Measurements from ENCODE around the gene MAGI2.
A peak's percentile ranks its signal among the peaks of the same experiment; 100 is the strongest.

MAGI2 gene

DNA sequence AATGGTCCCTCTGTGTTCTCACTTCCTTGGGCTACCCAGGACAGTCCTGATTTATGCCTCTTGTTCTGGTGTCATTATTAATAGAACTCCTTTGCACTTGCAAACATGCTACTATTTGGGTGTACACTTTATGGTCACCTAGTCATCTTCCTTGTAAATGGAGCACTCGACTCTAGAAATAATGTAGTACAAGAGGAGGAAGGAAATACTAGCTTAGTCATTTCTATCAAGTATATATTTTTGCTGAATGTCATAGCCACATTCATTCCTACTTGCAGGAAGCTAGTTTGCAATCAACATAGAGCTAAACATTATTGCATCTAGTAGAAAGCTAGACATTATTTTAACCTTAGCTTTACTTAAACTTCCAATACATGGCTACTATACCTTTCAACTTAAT lies 335.3 kb downstream of the MAGI2 start:
- TF ChIP-seq, protein P1, sequence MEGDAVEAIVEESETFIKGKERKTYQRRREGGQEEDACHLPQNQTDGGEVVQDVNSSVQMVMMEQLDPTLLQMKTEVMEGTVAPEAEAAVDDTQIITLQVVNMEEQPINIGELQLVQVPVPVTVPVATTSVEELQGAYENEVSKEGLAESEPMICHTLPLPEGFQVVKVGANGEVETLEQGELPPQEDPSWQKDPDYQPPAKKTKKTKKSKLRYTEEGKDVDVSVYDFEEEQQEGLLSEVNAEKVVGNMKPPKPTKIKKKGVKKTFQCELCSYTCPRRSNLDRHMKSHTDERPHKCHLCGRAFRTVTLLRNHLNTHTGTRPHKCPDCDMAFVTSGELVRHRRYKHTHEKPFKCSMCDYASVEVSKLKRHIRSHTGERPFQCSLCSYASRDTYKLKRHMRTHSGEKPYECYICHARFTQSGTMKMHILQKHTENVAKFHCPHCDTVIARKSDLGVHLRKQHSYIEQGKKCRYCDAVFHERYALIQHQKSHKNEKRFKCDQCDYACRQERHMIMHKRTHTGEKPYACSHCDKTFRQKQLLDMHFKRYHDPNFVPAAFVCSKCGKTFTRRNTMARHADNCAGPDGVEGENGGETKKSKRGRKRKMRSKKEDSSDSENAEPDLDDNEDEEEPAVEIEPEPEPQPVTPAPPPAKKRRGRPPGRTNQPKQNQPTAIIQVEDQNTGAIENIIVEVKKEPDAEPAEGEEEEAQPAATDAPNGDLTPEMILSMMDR (IDR thresholded peaks at IDR 0.05; ENCODE audit: insufficient read depth, low read length, missing control alignments), result no peak
- H3K4me3 ChIP-seq (ENCODE audit: low read depth, low read length), result no peak overlapping the region
- ChIA-PET CTCF (no interaction called here), POLR2A (no interaction called here)
- DNase-seq (ENCODE audit: low read depth, low spot score), result no peak

GRCh38 chr7:79096361-79096805 lies 357.1 kb downstream of the MAGI2 start:
- peak; percentile 10 for DNase-seq (ENCODE audit: low read depth, low spot score)
- POLR2A ChIA-PET, result no interaction called here

GRCh38 chr7:79093421-79093820 lies 360.0 kb downstream of the MAGI2 start:
- DNase-seq (ENCODE audit: low read depth, low spot score), result no peak
- CTCF ChIA-PET, result no interaction called here
- H3K4me3 ChIP-seq (ENCODE audit: low read depth, low read length), result no peak overlapping the region
- POLR2A ChIA-PET, result no interaction called here
- TF ChIP-seq, protein P1 (IDR thresholded peaks at IDR 0.05; ENCODE audit: insufficient read depth, low read length, missing control alignments), result no peak

More at GRCh38 chr7:79096361-79096805, 357.1 kb downstream of the MAGI2 start:
- CTCF ChIA-PET, result no interaction called here
- TF ChIP-seq, protein P1 (IDR thresholded peaks at IDR 0.05; ENCODE audit: insufficient read depth, low read length, missing control alignments), result no peak
- H3K4me3 ChIP-seq (ENCODE audit: low read depth, low read length), result no peak overlapping the region

DNA sequence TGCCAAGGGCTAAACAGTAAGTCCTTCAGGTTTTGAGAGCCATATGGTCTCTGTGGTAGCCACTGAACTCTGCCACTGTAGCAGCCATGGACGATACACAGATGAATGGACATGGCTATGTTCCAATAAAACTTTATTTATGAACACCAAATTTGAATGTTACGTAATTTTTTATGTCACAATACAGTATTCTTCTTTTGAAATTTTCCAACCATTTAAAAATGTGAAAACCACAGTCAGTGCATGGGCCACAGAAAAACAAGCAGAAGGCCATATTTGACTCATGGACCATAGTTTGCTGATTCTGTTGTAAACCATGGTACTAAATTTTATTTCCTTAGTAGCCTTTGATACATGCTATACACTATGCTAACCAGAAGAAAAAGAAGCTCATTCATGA lies 361.8 kb downstream of the MAGI2 start:
- no peak overlapping the region for H3K4me3 ChIP-seq (ENCODE audit: low read depth, low read length)
- TF ChIP-seq, protein P1 (IDR thresholded peaks at IDR 0.05; ENCODE audit: insufficient read depth, low read length, missing control alignments), result no peak
- ChIA-PET POLR2A (no interaction called here), CTCF (no interaction called here)
- peak; percentile 40 for DNase-seq (ENCODE audit: low read depth, low spot score)

- CTCF ChIA-PET, result interaction anchor here (0.6 kb wide), 1 partner anchor 45 kb away, joined by 3 read pairs; no protein-coding TSS in a partner anchor
- no peak for DNase-seq (ENCODE audit: low read depth, low spot score)
- no peak overlapping the region for H3K4me3 ChIP-seq (ENCODE audit: low read depth, low read length)
- TF ChIP-seq, protein P1 (IDR thresholded peaks at IDR 0.05; ENCODE audit: insufficient read depth, low read length, missing control alignments), result no peak
- POLR2A ChIA-PET, result no interaction called here
Measured at GRCh38 chr7:79091011-79091410, 362.5 kb downstream of the MAGI2 start.

DNA sequence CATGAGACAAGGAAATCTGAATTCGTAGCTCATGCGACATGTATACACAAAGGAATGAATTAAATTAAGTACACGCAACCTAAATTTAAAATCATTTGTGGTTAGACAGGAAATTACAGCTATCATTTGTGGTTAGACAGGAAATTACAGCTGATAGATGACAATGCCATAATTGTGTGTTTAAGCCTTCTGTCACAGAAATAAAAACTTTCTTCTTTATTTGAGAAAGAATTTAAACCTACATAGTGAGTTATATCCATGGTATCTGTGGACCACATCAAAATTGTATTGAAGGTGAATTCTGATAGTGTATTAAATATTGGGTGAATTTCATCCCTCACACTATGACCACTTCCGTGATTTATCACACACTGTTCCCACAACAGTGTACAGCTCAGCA lies 362.9 kb downstream of the MAGI2 start:
- ChIA-PET POLR2A (no interaction called here), CTCF (interaction anchor here (0.6 to 1.2 kb wide), 2 partner anchors 8 to 46 kb away, joined by 3 read pairs; no protein-coding TSS in a partner anchor)
- DNase-seq (ENCODE audit: low read depth, low spot score), result no peak
- TF ChIP-seq, protein P1 (IDR thresholded peaks at IDR 0.05; ENCODE audit: insufficient read depth, low read length, missing control alignments), result no peak
- H3K4me3 ChIP-seq (ENCODE audit: low read depth, low read length), result no peak overlapping the region
